Stimulated activated CD4-positive, alpha-beta T cell treated with anti-CD3 and anti-CD28 coated beads, Interleukin-4, amount 100 ng/mL, for 24 hours (primary cell): ENCODE data around the gene LCN1.

ENCODE experiments used
- DNase-seq: peaks from one replicate; pipeline ENCODE4 v3.0.0-alpha.2; 2020

Gene LCN1

DNA sequence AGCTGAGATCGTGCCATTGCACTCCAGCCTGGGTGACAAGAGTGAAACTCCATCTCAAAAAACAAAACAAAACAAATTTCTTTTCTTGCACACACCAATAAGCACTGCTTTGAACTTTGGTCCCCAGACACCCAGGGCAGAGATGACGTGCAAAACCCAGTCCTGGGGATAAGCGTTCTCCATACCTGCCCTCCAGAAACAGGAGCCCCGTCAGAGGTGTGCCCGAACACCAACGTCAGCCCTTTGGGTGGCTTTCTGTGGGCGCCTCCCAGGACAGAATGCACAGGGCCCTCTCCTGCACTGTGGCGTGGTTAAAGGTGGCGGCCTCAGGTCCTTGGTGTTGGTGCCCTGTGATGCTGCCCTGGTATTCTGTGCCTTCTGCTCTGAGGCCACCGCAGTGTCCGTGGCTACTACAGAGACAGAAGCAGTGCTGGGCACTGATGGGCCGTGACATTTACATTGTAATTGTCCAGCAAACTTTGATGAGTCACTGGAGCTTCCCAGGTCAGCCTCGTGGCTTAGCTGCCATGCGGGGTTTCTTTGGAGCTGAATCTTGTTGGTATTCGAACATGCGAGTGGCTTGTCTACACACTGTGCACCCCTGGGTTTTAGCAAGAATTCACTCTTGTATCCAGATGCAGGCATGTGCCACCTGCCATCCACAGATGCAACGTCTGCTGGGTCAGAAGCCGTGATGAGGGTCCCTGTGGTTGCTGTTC lies 31.9 kb upstream of the LCN1 start:
- DNase-seq = no peak

DNA sequence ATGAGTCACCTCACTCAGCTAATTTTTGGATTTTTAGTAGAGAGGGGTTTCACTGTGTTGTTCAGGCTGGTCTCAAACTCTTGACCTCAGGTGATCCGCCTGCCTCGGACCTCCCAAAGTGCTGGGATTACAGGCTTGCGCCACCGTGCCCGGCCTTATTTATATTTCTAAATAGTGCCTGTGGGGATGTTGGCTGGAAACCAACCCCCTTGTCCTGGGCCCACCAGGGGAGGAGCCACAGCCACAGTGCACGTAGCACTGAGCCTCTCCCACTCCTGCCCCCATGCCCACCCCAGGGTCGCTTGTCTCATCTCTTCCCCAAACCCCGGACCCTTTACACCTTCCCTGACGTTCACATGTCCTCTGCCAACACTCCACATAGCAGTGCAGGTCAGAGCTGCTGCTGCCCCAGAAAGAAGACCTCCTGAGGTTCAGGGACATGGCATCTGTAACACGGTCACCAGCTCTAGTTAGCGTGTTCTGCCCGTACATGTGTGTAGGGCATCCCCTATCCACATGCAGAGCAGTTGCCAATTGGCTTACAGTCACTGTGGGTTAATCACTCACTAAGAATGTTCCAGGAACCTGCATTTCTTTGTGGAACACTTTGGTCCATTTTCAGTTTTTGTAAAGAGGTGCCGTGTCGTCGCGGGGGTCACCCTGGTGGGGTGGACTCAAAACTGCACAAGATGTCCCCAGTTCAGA lies 30.9 kb upstream of the LCN1 start:
- no peak for DNase-seq

DNA sequence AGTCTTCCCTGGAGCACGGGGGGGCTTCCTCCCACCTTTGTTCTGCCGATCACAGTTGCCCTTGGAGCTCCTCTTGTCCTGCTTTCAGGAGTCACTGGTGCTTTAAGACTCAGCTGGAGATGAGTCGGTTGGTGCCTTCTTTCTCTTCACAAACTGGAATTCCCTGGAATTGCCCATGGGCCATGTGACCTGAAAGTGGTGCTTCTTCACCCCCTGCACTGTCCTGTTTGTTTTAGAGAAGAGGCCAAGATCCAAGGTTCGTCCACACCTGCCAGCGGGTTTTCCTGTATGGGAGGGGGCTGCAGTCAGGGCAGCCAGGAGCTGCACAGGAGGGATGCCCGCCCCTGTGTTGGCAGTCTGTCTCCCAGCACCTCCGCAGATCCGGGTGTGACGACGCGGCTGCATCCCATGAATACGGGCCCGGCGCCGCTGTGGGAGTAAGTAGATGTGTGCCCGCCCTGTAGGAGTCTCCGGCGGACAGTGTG lies 30.2 kb upstream of the LCN1 start:
- no peak for DNase-seq

- DNase-seq = no peak
Measured at GRCh38 chr9:135491764-135492163, 29.5 kb upstream of the LCN1 start.

- no peak for DNase-seq
Measured at GRCh38 chr9:135492886-135493669, 28.2 kb upstream of the LCN1 start.

GRCh38 chr9:135494791-135495559 lies 26.3 kb upstream of the LCN1 start:
- no peak for DNase-seq

DNA sequence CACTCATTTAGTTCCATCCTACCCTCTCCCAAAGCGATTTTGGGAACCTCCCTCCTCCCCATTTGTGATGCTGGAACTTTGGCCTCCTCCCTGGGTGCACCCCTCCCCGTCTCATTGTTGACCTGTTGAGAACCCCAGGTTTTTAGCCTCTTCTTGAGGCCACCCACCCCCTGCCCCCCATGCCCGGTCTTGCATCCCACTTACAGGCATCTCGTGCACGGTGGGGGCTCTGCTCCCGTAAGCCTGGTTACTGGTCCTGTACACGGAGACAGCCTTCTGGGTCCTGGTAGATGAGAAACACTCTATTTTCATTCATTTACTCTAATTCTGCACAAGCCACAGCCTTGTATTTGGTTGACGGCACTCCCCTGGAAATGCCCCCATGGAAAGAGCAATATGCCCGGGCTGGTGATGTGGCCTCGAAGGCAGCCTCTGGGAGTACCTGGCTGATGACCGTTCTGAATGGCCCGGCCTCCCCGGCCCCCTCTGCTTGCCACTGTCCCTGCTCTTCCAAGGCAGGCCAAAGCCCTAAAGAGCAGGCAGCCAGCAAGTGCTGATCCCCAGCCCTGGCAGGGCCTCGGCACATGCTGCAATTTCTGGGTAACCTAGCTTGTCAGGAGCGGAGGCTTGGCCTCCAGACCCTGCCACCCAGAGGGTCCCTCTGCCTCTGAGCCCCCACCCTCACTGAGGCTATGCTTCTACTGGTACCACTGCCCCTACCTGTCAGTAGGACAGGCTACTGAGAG lies 22.7 kb upstream of the LCN1 start:
- no peak for DNase-seq

DNA sequence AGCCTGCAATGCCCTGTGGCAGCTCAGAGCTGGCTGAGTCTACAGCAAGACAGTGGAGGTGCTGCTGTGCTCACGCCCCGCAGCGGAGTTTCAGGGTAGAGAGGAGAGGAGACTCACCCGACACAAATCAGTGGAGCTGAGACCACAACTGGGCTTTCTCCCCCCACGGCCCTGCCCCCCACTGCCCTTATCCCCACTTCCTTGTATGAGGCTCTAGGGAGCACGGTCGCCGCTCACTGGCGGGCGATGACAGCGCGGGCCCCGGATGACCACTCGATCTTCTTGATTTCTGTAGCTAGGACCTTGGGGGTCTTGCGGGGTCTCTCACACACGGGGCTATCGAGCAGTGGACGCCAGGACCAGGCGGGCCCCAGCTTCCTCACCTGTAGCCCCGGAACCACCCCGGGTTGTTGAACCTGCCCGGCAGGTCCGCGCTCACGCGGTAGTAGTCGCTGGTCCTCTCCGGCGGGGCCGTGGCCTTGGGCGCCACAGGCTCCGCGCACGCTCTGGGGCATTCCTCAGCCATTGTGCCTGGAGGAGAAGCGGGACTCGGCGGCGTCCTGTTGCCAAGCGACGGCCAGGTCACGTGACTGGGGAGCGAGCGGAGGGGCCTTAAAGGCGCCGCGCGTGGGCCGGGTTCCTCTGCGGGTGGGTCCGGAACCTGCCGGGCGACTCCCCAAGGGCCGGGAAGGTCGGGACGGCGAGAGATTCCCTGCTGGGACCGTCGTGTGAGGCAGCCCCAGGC lies 21.7 kb upstream of the LCN1 start:
- DNase-seq = peak; percentile 94

GRCh38 chr9:135500071-135500524 lies 21.1 kb upstream of the LCN1 start:
- DNase-seq = no peak

DNA sequence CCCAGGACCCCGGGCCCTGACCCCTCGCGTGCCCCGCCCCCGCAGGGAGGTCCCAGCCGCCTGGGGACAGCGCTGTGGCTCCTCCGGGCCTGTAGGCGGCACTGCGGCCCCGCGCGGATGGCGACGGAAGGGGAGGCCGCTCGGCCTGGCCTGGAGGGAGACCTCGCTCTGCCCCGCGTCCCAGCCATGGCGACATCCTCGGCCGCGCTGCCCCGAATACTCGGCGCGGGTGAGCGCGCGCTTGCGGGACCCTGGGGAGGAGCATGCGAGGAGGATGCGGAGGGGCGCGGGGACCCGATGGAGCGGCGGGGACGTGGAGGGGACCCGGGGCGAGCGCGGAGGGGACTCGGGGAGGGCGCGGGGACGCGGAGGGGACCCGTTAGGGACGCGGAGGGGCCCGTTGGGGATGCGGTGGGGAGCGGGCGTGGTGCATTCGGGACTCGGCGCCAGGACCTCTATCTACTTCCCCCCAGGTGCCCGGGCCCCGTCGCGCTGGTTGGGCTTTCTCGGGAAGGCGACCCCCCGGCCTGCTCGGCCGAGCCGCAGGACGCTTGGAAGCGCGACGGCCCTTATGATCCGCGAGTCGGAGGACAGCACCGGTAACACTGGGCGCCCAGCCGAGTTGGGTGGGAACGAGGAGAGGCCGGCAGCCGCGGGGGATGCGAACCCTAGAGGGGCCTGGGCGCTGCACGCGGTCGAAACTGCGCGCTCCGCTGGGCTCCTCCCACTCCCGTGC lies 20.5 kb upstream of the LCN1 start, which contains the start of gene MRPS2:
Gene MRPS2 (plus strand): TSS at position 158 of the 736 bp plus-strand sequence. CDS start 29 bp downstream, at position 187.
- peak; percentile 86 for DNase-seq

- DNase-seq = no peak
Measured at GRCh38 chr9:135501261-135502167, 19.7 kb upstream of the LCN1 start.

DNA sequence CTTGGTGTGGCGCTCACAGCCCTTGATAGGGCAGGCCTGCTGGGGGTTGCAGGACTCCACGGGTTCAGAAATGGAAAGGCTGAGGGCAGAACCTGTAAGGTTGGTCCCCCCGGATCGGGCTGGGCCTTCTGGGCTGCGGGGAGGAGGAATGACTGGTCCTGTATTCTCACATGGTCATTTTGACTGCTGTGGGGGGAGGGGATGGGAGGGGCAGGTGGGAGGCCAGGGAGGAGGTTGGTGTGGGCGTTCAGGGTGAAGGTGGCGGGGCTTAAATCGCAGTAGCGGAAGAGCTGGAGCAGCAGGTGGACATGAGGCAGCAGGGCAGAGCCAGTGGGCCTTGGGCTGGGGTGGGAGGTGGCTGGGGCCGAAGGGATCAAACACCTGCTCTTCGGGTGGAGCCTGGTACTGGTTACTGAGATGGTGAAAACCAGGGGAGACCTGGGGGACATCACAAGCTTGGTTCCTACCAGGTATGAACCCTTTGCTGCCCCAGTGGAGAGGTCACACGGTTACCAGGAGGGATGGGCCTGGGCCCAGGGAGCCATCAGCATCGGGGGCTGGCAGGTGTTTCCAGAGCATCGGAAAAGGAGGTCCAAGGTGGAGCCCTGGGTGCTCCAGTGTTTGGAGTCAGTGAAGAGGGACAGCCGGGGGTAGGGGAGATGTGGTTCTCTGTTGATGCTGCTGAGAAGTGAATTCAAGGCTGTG lies 18.9 kb upstream of the LCN1 start:
- no peak for DNase-seq

DNA sequence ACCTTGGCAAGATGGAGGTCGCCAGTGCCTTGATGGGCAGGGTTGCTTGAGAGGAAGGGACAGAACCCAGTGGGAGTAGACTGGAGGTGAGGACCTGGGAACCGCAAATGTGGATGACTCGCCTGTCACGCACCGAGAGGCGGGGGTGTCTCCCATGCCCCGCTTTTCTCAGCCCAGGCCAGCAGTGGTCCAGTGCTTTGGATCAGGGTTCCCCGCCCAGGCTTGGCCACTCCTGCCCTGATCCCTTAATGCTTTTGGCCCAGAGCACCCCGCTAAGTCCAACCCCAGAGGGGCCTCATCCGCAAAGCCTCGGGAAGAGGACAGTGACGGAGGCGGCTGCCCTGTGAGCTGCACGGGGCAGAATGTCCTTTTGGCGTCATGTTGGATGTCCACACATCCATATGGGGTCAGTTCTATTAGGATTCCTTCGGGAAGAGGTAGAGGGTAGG lies 18.3 kb upstream of the LCN1 start:
- DNase-seq = no peak

DNA sequence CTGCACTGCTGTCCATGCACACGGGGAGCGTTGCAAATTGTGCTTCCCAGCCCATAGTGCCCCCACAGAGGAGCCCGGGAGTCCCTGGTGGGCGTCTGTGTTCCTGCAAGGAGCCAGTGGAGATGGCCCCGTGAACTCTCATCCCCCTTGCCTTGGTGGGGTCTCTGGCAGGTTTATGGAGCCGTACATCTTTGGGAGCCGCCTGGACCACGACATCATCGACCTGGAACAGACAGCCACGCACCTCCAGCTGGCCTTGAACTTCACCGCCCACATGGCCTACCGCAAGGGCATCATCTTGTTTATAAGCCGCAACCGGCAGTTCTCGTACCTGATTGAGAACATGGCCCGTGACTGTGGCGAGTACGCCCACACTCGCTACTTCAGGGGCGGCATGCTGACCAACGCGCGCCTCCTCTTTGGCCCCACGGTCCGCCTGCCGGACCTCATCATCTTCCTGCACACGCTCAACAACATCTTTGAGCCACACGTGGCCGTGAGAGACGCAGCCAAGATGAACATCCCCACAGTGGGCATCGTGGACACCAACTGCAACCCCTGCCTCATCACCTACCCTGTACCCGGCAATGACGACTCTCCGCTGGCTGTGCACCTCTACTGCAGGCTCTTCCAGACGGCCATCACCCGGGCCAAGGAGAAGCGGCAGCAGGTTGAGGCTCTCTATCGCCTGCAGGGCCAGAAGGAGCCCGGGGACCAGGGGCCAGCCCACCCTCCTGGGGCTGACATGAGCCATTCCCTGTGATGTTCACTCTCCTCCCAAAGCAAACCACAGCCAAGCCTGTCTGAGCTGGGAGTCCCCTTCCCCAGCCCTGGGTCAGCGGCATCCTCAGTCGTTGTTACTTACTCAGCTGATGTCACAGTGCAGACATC lies 17.6 kb upstream of the LCN1 start:
- DNase-seq = no peak

- DNase-seq = peak; percentile 68
Measured at GRCh38 chr9:135504262-135505243, 16.7 kb upstream of the LCN1 start.
